Hepatocyte (in vitro differentiated cells): Measurements from ENCODE around the gene ZFYVE19. TPM values are rescaled to one million over a fixed set of nuclear protein-coding genes. Genes with fewer than 3 reads are reported as not detected.

Experiments
- DNase-seq: peaks from one replicate; pipeline ENCODE4 v3.0.0-alpha.2; 2016; ENCODE audit warnings: low spot score
- H2AFZ ChIP-seq: fragments of 200-600 bp; sonication (generic); 2 replicates; pipeline ENCODE4 v1.6.0; 2016; ENCODE audit warnings: antibody characterized with exemption, mild to moderate bottlenecking
- H3K27ac ChIP-seq: fragments of 200-600 bp; sonication (generic); 2 replicates; pipeline ENCODE4 v1.5.1; 2016; ENCODE audit warnings: mild to moderate bottlenecking
- H3K27me3 ChIP-seq: fragments of 200-600 bp; sonication (generic); 2 replicates; pipeline ENCODE4 v1.6.1; 2016
- H3K36me3 ChIP-seq: fragments of 200-600 bp; sonication (generic); replicated peaks from 2 replicates; pipeline ENCODE4 v1.5.1; 2016; ENCODE audit warnings: low read depth; ENCODE audit not compliant: insufficient read depth
- H3K4me1 ChIP-seq: fragments of 200-600 bp; sonication (generic); 2 replicates; pipeline ENCODE4 v1.5.1; 2016; ENCODE audit warnings: mild to moderate bottlenecking, moderate library complexity; ENCODE audit not compliant: insufficient read depth
- H3K4me2 ChIP-seq: fragments of 200-600 bp; sonication (generic); 2 replicates; pipeline ENCODE4 v1.6.0; 2016
- H3K4me3 ChIP-seq: fragments of 200-600 bp; sonication (generic); 2 replicates; pipeline ENCODE4 v1.5.1; 2016; ENCODE audit warnings: mild to moderate bottlenecking
- H3K79me2 ChIP-seq: fragments of 200-600 bp; sonication (generic); 2 replicates; pipeline ENCODE4 v1.6.0; 2017; ENCODE audit warnings: mild to moderate bottlenecking
- H3K9me2 ChIP-seq: fragments of 200-600 bp; sonication (generic); replicated peaks from 2 replicates; pipeline ENCODE4 v1.6.0; 2017; ENCODE audit warnings: mild to moderate bottlenecking; ENCODE audit not compliant: insufficient read depth
- H3K9me3 ChIP-seq: fragments of 200-600 bp; sonication (generic); 2 replicates; pipeline ENCODE4 v1.5.1; 2016; ENCODE audit warnings: low read depth, mild to moderate bottlenecking
- H4K20me1 ChIP-seq: fragments of 200-600 bp; sonication (generic); 2 replicates; pipeline ENCODE4 v1.6.0; 2016; ENCODE audit warnings: mild to moderate bottlenecking; ENCODE audit not compliant: insufficient read depth, poor library complexity, severe bottlenecking
- CTCF ChIP-seq: fragments of 200-600 bp; sonication (generic); IDR thresholded peaks from 2 replicates; pipeline ENCODE4 v1.5.1; 2016; ENCODE audit warnings: antibody characterized with exemption, mild to moderate bottlenecking; ENCODE audit not compliant: poor library complexity
- EZH2 ChIP-seq: fragments of 200-600 bp; sonication (generic); IDR thresholded peaks from 2 replicates; pipeline ENCODE4 v1.6.1; 2016; ENCODE audit warnings: antibody characterized with exemption, mild to moderate bottlenecking, borderline replicate concordance
- EZH2phosphoT487 ChIP-seq: fragments of 200-600 bp; sonication (generic); IDR thresholded peaks from one replicate; pipeline ENCODE4 v1.6.1; 2018; ENCODE audit warnings: antibody characterized with exemption, mild to moderate bottlenecking, low read depth, moderate library complexity; ENCODE audit not compliant: unreplicated experiment, severe bottlenecking
- WGBS: methylation state at CpG from one replicate; pipeline ENCODE4 v1.1.6; 2016; ENCODE audit warnings: low lambda C conversion rate; ENCODE audit errors: missing lambda C conversion rate; 5-methylcytosine and 5-hydroxymethylcytosine counted together
- polyA plus RNA-seq: library from polyadenylated mRNA; unstranded; fragments of >200 nt; fragmentation: Nextera tagmentation; extraction: Ambion mirVana; gene quantifications from 2 replicates; pipeline ENCODE4 v1.2.1, GENCODE V29; 2016
- total RNA-seq: library from RNA; depleted of rRNA; stranded (reverse); fragments of >200 nt; gene quantifications from 2 replicates; pipeline ENCODE4 v1.2.3, GENCODE V29; 2014

Gene ZFYVE19
- total and polyA plus RNA-seq, 2 experiments from 2014 or later: 25.4 to 25.6 TPM

- Histone ChIP-seq H2AFZ (peak overlapping the region; percentile 83), H3K9me2 (no peaks in the 10 kb centered on the region), H3K4me1 (peaks cover 8% of the 10 kb centered on the region), H3K4me3 (peak overlapping the region; percentile 69), H3K27me3 (no peaks in the 10 kb centered on the region), H3K4me2 (peak overlapping the region; percentile 90), H3K9me3 (no peaks in the 10 kb centered on the region), H3K36me3 (no peaks in the 10 kb centered on the region), H3K27ac (peak overlapping the region; percentile 96), H3K79me2 (peaks cover 58% of the 10 kb centered on the region), H4K20me1 (no peaks in the 10 kb centered on the region)
- TF ChIP-seq EZH2phosphoT487 (no peak), EZH2 (no peak), CTCF (no peak)
- DNase-seq: peak; percentile 4
- 42% methylated on average over 12 of the region's 12 CpGs for WGBS
Observed at GRCh38 chr15:40845036-40845435, 38.1 kb downstream of the ZFYVE19 start.

GRCh38 chr15:40845511-40846284 lies 38.8 kb downstream of the ZFYVE19 start:
- no peaks in the 10 kb centered on the region for H3K9me2 ChIP-seq
- peaks cover 64% of the 10 kb centered on the region for H3K79me2 ChIP-seq
- H3K9me3 ChIP-seq: no peaks in the 10 kb centered on the region
- H3K27ac ChIP-seq: peak overlapping the region; percentile 97
- no peaks in the 10 kb centered on the region for H3K36me3 ChIP-seq
- no peaks in the 10 kb centered on the region for H3K27me3 ChIP-seq
- TF ChIP-seq EZH2: no peak
- peak overlapping the region; percentile 69 for H3K4me3 ChIP-seq
- peaks cover 8% of the 10 kb centered on the region for H3K4me1 ChIP-seq
- H4K20me1 ChIP-seq: no peaks in the 10 kb centered on the region
- 60% methylated on average over 8 of the region's 8 CpGs for WGBS
- peak; percentile 93 for DNase-seq
- H2AFZ ChIP-seq: no peak overlapping the region
- H3K4me2 ChIP-seq: peak overlapping the region; percentile 90

GRCh38 chr15:40846841-40847222 lies 39.9 kb downstream of the ZFYVE19 start:
- Histone ChIP-seq H3K27ac (peak overlapping the region; percentile 97), H3K9me2 (no peaks in the 10 kb centered on the region), H3K4me2 (peak overlapping the region; percentile 72), H2AFZ (no peak overlapping the region), H3K9me3 (no peaks in the 10 kb centered on the region), H3K4me1 (peaks cover 8% of the 10 kb centered on the region), H3K36me3 (no peaks in the 10 kb centered on the region), H4K20me1 (no peaks in the 10 kb centered on the region), H3K4me3 (peak overlapping the region; percentile 2), H3K79me2 (peaks cover 71% of the 10 kb centered on the region), H3K27me3 (no peaks in the 10 kb centered on the region)
- TF ChIP-seq EZH2 (no peak), CTCF (no peak), EZH2phosphoT487 (no peak)
- peak; percentile 65 for DNase-seq

GRCh38 chr15:40847223-40847961 lies 40.5 kb downstream of the ZFYVE19 start:
- no peak overlapping the region for H2AFZ ChIP-seq
- H4K20me1 ChIP-seq: no peaks in the 10 kb centered on the region
- peak; percentile 93 for DNase-seq
- no peaks in the 10 kb centered on the region for H3K36me3 ChIP-seq
- H3K79me2 ChIP-seq: peaks cover 71% of the 10 kb centered on the region
- H3K4me2 ChIP-seq: peak overlapping the region; percentile 72
- no peaks in the 10 kb centered on the region for H3K27me3 ChIP-seq
- no peaks in the 10 kb centered on the region for H3K9me3 ChIP-seq
- no peak overlapping the region for H3K4me3 ChIP-seq
- 43% methylated on average over 7 of the region's 7 CpGs for WGBS
- no peak for TF ChIP-seq CTCF
- TF ChIP-seq EZH2phosphoT487: no peak
- TF ChIP-seq EZH2: no peak
- H3K9me2 ChIP-seq: no peaks in the 10 kb centered on the region
- H3K27ac ChIP-seq: peak overlapping the region; percentile 97
- H3K4me1 ChIP-seq: peaks cover 13% of the 10 kb centered on the region
